ENCODE measurements around the gene PIGN.

The PIGN gene

GRCh38 chr18:62200121-62200914, 13.5 kb upstream of the PIGN start:
- Histone ChIP-seq H3K4me3 (IDR thresholded peaks at IDR 0.05; ENCODE audit: insufficient read depth, low read depth, low read length) (no peak overlapping the region), H3K4me2 (no peak overlapping the region), H3K36me3 (ENCODE audit: insufficient read depth) (no peaks in the 10 kb centered on the region), H4K20me1 (ENCODE audit: insufficient read depth) (peaks cover 11% of the 10 kb centered on the region; the same call in 1 of the 2 replicates), H3K27ac (no peak overlapping the region), H3K27me3 (ENCODE audit: insufficient read depth, low read depth) (no peaks in the 10 kb centered on the region), H3K79me2 (ENCODE audit: insufficient read depth, low read depth) (peaks cover 89% of the 10 kb centered on the region), H2AFZ (ENCODE audit: low read depth) (no peak overlapping the region), H3K4me1 (ENCODE audit: low read depth, poor library complexity, severe bottlenecking) (peaks cover 4% of the 10 kb centered on the region), H3K9ac (no peak overlapping the region)
- TF ChIP-seq, protein P1, sequence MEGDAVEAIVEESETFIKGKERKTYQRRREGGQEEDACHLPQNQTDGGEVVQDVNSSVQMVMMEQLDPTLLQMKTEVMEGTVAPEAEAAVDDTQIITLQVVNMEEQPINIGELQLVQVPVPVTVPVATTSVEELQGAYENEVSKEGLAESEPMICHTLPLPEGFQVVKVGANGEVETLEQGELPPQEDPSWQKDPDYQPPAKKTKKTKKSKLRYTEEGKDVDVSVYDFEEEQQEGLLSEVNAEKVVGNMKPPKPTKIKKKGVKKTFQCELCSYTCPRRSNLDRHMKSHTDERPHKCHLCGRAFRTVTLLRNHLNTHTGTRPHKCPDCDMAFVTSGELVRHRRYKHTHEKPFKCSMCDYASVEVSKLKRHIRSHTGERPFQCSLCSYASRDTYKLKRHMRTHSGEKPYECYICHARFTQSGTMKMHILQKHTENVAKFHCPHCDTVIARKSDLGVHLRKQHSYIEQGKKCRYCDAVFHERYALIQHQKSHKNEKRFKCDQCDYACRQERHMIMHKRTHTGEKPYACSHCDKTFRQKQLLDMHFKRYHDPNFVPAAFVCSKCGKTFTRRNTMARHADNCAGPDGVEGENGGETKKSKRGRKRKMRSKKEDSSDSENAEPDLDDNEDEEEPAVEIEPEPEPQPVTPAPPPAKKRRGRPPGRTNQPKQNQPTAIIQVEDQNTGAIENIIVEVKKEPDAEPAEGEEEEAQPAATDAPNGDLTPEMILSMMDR (conservative IDR thresholded peaks at IDR 0.05; ENCODE audit: low read depth, low read length) = no peak

- no peak overlapping the region for H2AFZ ChIP-seq (ENCODE audit: low read depth)
Measured at GRCh38 chr18:62199629-62200028, 12.8 kb upstream of the PIGN start.

DNA sequence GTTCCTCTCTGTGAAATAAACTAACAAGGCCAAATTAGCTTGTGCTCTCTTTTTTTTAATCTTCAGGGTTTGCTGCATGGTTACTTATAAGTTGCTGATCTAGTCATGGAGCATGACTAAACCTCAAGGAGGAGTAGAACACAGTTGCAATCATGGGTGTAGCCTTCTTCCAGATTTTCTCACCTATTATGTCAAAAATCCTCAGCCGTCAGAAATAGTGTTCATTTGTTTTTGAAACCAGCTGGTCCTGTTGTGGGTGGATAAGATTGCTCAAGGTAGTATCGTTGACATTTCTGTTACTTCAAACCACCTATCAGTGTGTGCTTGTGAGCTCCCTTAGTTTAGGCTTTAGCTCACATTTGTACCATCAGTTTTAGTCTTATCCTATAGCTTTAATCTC, 11.4 kb upstream of the PIGN start:
- no peak overlapping the region for H3K9ac ChIP-seq
- no peak overlapping the region for H3K27ac ChIP-seq
- peaks cover 93% of the 10 kb centered on the region for H3K79me2 ChIP-seq (ENCODE audit: insufficient read depth, low read depth)
- peaks cover 16% of the 10 kb centered on the region; the same call in 1 of the 2 replicates for H4K20me1 ChIP-seq (ENCODE audit: insufficient read depth)
- H3K27me3 ChIP-seq (ENCODE audit: insufficient read depth, low read depth) = no peaks in the 10 kb centered on the region
- H3K4me2 ChIP-seq = no peak overlapping the region
- H3K4me1 ChIP-seq (ENCODE audit: low read depth, poor library complexity, severe bottlenecking) = peaks cover 4% of the 10 kb centered on the region
- TF ChIP-seq, protein P1 (conservative IDR thresholded peaks at IDR 0.05; ENCODE audit: low read depth, low read length) = no peak
- H3K4me3 ChIP-seq (IDR thresholded peaks at IDR 0.05; ENCODE audit: insufficient read depth, low read depth, low read length) = no peak overlapping the region
- H3K36me3 ChIP-seq (ENCODE audit: insufficient read depth) = no peaks in the 10 kb centered on the region
- H2AFZ ChIP-seq (ENCODE audit: low read depth) = no peak overlapping the region

More at GRCh38 chr18:62199629-62200028, 12.8 kb upstream of the PIGN start:
- Histone ChIP-seq H3K27me3 (ENCODE audit: insufficient read depth, low read depth) (no peaks in the 10 kb centered on the region), H3K36me3 (ENCODE audit: insufficient read depth) (no peaks in the 10 kb centered on the region), H3K27ac (no peak overlapping the region), H4K20me1 (ENCODE audit: insufficient read depth) (peaks cover 13% of the 10 kb centered on the region; the same call in 1 of the 2 replicates), H3K4me2 (no peak overlapping the region), H3K79me2 (ENCODE audit: insufficient read depth, low read depth) (peaks cover 89% of the 10 kb centered on the region), H3K4me3 (IDR thresholded peaks at IDR 0.05; ENCODE audit: insufficient read depth, low read depth, low read length) (no peak overlapping the region), H3K9ac (no peak overlapping the region), H3K4me1 (ENCODE audit: low read depth, poor library complexity, severe bottlenecking) (peaks cover 4% of the 10 kb centered on the region)
- TF ChIP-seq, protein P1 (conservative IDR thresholded peaks at IDR 0.05; ENCODE audit: low read depth, low read length) = no peak

- no peak overlapping the region for H3K9ac ChIP-seq
- H3K4me1 ChIP-seq (ENCODE audit: low read depth, poor library complexity, severe bottlenecking) = peaks cover 4% of the 10 kb centered on the region
- no peak overlapping the region for H3K27ac ChIP-seq
- H3K27me3 ChIP-seq (ENCODE audit: insufficient read depth, low read depth) = no peaks in the 10 kb centered on the region
- no peak overlapping the region for H3K4me2 ChIP-seq
- no peak overlapping the region for H3K4me3 ChIP-seq (IDR thresholded peaks at IDR 0.05; ENCODE audit: insufficient read depth, low read depth, low read length)
- H3K79me2 ChIP-seq (ENCODE audit: insufficient read depth, low read depth) = peaks cover 95% of the 10 kb centered on the region
- TF ChIP-seq, protein P1 (conservative IDR thresholded peaks at IDR 0.05; ENCODE audit: low read depth, low read length) = no peak
- no peak overlapping the region for H2AFZ ChIP-seq (ENCODE audit: low read depth)
- H4K20me1 ChIP-seq (ENCODE audit: insufficient read depth) = peaks cover 16% of the 10 kb centered on the region; the same call in 1 of the 2 replicates
- H3K36me3 ChIP-seq (ENCODE audit: insufficient read depth) = no peaks in the 10 kb centered on the region
Measured at GRCh38 chr18:62196980-62197379, 10.1 kb upstream of the PIGN start.

Data from KMS-11 (cell line).